ENCODE results near the gene PRR33. TPM values are rescaled to one million over a fixed set of nuclear protein-coding genes. Genes with fewer than 3 reads are reported as not detected.

The PRR33 gene
- total RNA-seq, 1 donor from 2014 or later = not detected

DNA sequence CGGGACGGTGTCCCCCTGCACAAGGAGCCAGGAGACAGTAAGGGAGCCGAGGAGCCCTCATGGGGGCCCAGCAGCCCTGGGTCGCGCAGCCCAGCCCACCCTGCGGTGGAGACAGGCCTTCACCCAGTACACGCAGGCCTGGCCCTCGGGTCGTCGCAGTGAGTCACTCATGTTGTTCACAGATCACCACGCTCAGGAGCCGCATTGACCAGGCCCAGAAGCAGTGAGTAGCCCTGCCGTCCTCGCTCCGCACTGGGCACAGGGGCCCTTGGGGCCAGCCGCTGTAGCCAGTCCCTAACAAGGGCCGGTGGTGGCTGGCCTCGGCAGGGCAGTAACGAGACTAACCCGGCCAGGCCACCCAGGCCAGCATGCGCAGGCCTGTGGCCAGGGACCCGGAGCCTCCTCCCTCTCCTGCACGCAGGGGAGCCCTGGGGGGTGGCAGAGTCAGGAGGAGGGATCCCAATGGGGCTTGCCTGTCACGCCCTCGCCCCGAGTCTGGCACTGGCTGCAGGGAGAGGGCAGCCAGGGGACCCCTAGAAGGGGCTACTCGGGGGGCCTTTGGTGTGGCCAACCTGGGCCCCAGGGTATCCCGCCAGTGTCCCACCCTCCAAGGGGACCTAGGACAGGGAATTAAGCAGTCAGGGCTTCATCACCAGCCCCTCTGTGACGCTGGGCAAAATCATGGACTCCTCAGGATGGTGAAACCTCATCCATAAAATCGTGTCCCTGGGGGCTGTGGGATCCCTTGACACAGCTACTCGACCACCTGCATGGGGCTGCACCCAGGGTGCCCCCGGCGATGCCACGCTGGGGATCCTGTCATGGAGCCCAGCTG lies 45.3 kb upstream of the PRR33 start:
- peaks cover 37% of the 10 kb centered on the region for H3K4me1 Mint-ChIP-seq
- H3K4me3 Mint-ChIP-seq = no peak overlapping the region

DNA sequence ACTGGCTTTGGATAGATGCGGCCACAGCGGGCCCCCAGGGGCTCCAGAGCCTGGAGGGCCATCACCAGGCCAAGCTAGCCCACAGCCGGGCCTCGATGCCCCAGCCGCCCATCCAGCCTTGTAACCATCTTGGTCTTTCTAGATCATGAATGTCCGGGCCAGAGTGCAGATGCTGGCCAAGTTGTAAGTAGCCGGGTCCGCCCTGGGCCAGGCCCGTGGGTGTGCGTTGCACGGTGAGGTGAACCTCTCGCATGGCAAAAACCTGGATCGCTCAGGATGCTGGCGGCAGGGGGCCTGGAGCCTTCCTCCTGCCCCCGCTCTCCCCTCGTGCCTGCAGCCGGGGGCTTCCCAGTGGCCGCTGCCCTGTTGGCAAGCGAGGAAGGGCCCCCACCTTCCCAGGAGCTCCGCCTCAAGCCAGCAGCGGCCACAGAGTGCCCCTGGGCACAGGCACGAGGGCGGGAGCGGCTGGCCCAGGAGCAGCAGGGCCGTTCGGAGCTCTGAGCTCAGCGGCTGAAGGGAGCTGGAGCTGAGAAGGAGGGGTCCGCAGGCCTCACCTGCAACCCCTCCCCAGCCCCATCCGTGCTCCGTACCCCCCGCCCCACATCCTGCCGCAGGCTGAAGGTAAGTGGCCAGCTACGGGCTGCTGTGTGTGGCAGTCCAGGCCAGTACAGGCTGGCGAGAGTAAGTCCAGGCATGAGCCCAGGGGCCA lies 44.5 kb upstream of the PRR33 start:
- DNase-seq (ENCODE audit: low spot score in 2 of 2, unreplicated experiment in 2 of 2) = peak in 1 of 2 experiments; percentile 28
- Mint-ChIP-seq H3K27ac (no peak overlapping the region), H3K4me3 (no peak overlapping the region), H3K36me3 (no peaks in the 10 kb centered on the region), H3K27me3 (ENCODE audit: low read depth) (no peaks in the 10 kb centered on the region), H3K9me3 (no peaks in the 10 kb centered on the region), H3K4me1 (peaks cover 43% of the 10 kb centered on the region)
- TF ChIP-seq, protein P1, sequence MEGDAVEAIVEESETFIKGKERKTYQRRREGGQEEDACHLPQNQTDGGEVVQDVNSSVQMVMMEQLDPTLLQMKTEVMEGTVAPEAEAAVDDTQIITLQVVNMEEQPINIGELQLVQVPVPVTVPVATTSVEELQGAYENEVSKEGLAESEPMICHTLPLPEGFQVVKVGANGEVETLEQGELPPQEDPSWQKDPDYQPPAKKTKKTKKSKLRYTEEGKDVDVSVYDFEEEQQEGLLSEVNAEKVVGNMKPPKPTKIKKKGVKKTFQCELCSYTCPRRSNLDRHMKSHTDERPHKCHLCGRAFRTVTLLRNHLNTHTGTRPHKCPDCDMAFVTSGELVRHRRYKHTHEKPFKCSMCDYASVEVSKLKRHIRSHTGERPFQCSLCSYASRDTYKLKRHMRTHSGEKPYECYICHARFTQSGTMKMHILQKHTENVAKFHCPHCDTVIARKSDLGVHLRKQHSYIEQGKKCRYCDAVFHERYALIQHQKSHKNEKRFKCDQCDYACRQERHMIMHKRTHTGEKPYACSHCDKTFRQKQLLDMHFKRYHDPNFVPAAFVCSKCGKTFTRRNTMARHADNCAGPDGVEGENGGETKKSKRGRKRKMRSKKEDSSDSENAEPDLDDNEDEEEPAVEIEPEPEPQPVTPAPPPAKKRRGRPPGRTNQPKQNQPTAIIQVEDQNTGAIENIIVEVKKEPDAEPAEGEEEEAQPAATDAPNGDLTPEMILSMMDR (IDR thresholded peaks at IDR 0.05; ENCODE audit: unreplicated experiment) = no peak

More for the DNA sequence above, 45.3 kb upstream of the PRR33 start:
- TF ChIP-seq, protein P1 (IDR thresholded peaks at IDR 0.05; ENCODE audit: unreplicated experiment) = no peak
- H3K27me3 Mint-ChIP-seq (ENCODE audit: low read depth) = no peaks in the 10 kb centered on the region
- H3K27ac Mint-ChIP-seq = no peak overlapping the region
- H3K36me3 Mint-ChIP-seq = no peaks in the 10 kb centered on the region
- H3K9me3 Mint-ChIP-seq = no peaks in the 10 kb centered on the region
- DNase-seq (ENCODE audit: low spot score in 2 of 2, unreplicated experiment in 2 of 2) = peak in 1 of 2 experiments; percentile 35

- no peaks in the 10 kb centered on the region for H3K27me3 Mint-ChIP-seq (ENCODE audit: low read depth)
- TF ChIP-seq, protein P1 (IDR thresholded peaks at IDR 0.05; ENCODE audit: unreplicated experiment) = no peak
- no peak overlapping the region for H3K27ac Mint-ChIP-seq
- no peaks in the 10 kb centered on the region for H3K9me3 Mint-ChIP-seq
- DNase-seq (ENCODE audit: low spot score in 2 of 2, unreplicated experiment in 2 of 2) = peak in 1 of 2 experiments; percentile 36
- no peak overlapping the region for H3K4me3 Mint-ChIP-seq
- H3K36me3 Mint-ChIP-seq = no peaks in the 10 kb centered on the region
- peaks cover 44% of the 10 kb centered on the region for H3K4me1 Mint-ChIP-seq
Observed at GRCh38 chr11:1935156-1936071, 43.7 kb upstream of the PRR33 start.

- Mint-ChIP-seq H3K36me3 (no peaks in the 10 kb centered on the region), H3K4me3 (no peak overlapping the region), H3K4me1 (peaks cover 40% of the 10 kb centered on the region), H3K9me3 (no peaks in the 10 kb centered on the region), H3K27me3 (ENCODE audit: low read depth) (no peaks in the 10 kb centered on the region), H3K27ac (no peak overlapping the region)
- TF ChIP-seq, protein P1 (IDR thresholded peaks at IDR 0.05; ENCODE audit: unreplicated experiment) = no peak
- peak in 1 of 2 experiments; percentile 36 for DNase-seq (ENCODE audit: low spot score in 2 of 2, unreplicated experiment in 2 of 2)
Observed at GRCh38 chr11:1934335-1935155, 42.9 kb upstream of the PRR33 start.

All from mesothelial cell of epicardium (in vitro differentiated cells).